ENCODE data around the gene MOK.

Gene MOK

DNA sequence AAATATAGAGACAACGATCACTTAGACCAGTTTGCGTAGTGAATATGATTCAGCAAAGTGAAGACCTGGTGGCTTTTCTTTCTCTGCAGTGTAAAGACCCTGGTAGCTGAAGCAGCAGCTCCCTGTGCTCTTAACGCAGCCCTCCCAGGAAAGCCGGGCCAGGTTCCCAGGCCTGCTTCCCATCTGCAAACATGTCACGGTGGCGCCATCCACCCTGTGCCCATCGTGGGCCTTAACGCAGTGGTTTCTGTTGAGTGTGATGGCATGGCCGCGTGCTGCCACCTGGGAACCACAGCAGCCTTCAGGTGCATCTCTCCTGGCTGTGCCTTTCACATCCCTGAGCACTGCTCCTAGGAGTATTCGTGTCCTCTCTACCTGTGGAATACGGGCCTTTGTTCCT lies 93.7 kb downstream of the MOK start:
- H3K4me3 ChIP-seq (ENCODE audit: control insufficient read depth, low read depth, low read length): no peak overlapping the region
- no peak for DNase-seq (ENCODE audit: low read depth)
- TF ChIP-seq, protein P1, sequence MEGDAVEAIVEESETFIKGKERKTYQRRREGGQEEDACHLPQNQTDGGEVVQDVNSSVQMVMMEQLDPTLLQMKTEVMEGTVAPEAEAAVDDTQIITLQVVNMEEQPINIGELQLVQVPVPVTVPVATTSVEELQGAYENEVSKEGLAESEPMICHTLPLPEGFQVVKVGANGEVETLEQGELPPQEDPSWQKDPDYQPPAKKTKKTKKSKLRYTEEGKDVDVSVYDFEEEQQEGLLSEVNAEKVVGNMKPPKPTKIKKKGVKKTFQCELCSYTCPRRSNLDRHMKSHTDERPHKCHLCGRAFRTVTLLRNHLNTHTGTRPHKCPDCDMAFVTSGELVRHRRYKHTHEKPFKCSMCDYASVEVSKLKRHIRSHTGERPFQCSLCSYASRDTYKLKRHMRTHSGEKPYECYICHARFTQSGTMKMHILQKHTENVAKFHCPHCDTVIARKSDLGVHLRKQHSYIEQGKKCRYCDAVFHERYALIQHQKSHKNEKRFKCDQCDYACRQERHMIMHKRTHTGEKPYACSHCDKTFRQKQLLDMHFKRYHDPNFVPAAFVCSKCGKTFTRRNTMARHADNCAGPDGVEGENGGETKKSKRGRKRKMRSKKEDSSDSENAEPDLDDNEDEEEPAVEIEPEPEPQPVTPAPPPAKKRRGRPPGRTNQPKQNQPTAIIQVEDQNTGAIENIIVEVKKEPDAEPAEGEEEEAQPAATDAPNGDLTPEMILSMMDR (IDR thresholded peaks at IDR 0.05; ENCODE audit: control insufficient read depth, insufficient read depth, low read depth, low read length, missing control alignments): no peak

DNA sequence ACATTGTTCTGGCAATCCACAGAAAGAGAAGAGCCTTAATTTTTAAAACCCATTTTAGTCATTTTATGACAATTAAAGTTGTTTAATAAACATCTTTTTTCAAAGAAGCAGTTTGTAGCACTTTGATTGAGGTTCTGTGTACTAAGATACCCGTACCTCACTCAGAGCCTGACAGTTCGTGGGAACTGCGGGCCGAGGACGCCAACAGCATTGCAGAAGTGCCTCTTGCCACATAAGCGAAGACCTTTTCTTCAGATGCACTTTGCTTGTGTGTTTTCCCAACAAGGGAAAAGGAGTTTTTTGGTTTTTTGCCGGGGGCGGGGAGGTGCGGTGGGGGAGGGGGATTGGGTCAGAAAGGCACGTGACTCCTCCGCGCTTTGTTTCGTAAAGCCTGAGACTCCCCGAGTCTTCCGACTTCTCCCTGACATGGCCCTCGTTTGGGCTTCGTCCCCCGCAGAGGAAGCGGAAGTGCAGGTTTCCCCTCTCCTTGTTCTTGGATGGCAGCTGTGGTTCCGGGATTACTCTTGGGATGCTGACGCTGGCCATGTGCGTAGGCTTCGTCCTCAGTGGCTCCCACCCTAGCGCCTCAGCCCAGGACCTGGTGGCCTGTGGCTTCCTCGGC lies 94.4 kb downstream of the MOK start:
- H3K4me3 ChIP-seq (ENCODE audit: control insufficient read depth, low read depth, low read length): no peak overlapping the region
- no peak for DNase-seq (ENCODE audit: low read depth)
- TF ChIP-seq, protein P1 (IDR thresholded peaks at IDR 0.05; ENCODE audit: control insufficient read depth, insufficient read depth, low read depth, low read length, missing control alignments): no peak

DNA sequence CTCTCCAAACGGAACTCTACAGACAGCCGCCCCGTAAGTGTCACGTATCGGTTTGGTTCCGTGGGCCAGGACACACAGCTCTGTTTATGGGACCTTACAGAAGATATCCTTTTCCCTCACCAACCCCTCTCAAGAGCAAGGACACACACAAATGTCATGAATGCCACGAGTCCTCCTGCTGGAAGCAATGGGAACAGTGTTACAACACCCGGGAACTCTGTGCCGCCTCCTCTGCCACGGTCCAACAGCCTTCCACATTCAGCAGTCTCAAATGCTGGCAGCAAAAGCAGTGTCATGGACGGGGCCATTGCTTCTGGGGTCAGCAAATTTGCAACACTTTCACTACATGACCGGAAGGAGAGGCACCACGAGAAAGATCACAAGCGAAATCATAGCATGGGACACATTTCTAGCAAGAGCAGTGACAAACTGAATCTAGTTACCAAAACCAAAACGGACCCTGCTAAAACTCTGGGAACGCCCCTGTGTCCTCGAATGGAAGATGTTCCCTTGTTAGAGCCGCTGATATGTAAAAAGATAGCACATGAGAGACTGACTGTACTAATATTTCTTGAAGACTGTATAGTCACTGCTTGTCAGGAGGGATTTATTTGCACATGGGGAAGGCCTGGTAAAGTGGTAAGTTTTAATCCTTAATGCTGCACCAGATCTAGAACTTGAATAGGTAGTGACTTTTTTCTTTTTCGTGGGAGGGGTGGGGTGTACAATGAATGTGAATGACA lies 95.6 kb downstream of the MOK start:
- DNase-seq (ENCODE audit: low read depth): no peak
- TF ChIP-seq, protein P1 (IDR thresholded peaks at IDR 0.05; ENCODE audit: control insufficient read depth, insufficient read depth, low read depth, low read length, missing control alignments): peak; percentile 31
- no peak overlapping the region for H3K4me3 ChIP-seq (ENCODE audit: control insufficient read depth, low read depth, low read length)

DNA sequence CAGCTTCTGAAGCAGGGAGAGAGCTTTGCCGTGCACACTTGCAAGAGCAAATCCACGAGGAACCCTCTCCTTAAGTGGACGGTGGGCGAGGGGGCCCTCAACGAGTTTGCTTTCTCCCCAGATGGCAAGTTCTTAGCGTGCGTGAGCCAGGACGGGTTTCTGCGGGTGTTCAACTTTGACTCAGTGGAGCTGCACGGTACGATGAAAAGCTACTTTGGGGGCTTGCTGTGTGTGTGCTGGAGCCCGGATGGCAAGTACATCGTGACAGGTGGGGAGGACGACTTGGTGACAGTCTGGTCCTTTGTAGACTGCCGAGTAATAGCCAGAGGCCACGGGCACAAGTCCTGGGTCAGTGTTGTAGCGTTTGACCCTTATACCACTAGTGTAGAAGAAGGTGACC lies 96.2 kb downstream of the MOK start:
- H3K4me3 ChIP-seq (ENCODE audit: control insufficient read depth, low read depth, low read length): no peak overlapping the region
- DNase-seq (ENCODE audit: low read depth): no peak
- TF ChIP-seq, protein P1 (IDR thresholded peaks at IDR 0.05; ENCODE audit: control insufficient read depth, insufficient read depth, low read depth, low read length, missing control alignments): no peak

DNA sequence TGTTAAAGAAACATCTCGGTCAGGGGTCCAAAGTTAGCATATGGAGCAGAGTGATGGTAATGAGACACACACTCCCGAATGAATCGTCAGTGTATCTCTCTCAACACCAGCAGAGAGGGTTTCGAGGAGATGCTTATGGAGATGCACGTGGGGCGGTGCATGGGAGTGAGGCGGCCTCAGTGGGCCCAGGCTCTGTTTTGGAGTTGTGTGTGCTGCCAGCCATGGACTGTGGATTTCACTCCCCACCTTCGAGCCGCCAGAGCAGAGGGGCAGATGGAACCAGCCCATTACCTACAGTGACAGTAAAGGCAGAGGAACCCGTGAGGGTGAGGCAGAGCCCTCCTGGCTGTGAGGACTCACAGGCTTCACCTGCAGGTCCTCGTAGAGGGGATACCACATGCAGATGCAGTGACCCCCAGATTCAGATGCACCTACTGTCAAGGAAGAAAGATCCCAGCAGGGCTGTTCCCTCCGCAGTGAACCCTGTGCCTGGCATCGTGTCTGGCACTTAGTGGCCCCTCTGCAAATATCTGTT lies 97.1 kb downstream of the MOK start:
- no peak for DNase-seq (ENCODE audit: low read depth)
- no peak overlapping the region for H3K4me3 ChIP-seq (ENCODE audit: control insufficient read depth, low read depth, low read length)
- TF ChIP-seq, protein P1 (IDR thresholded peaks at IDR 0.05; ENCODE audit: control insufficient read depth, insufficient read depth, low read depth, low read length, missing control alignments): no peak

DNA sequence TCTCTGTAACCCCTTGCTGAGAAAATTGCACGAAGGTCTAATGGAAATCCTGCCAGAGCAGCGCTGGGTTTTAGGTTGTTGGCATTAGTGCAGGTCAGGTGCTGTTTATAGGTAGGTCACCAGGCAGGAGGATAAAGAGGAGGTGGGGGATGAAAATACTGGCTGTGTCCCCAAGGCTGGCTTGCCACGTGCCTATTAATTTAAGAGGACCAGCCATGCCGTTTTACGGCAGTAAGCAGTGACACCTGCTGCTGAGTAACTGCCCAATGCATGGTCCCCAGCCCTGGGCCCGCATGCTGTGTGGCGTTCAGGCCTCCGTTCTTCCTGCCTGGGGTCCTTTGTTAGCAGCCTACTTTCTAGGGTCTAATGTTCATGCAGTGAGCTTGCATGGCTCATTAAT lies 98.0 kb downstream of the MOK start:
- H3K4me3 ChIP-seq (ENCODE audit: control insufficient read depth, low read depth, low read length): no peak overlapping the region
- TF ChIP-seq, protein P1 (IDR thresholded peaks at IDR 0.05; ENCODE audit: control insufficient read depth, insufficient read depth, low read depth, low read length, missing control alignments): no peak
- DNase-seq (ENCODE audit: low read depth): no peak
